ENCODE results near the gene NEK5.

- TF ChIP-seq CTCF (conservative IDR thresholded peaks at IDR 0.05): no peak
- no peak for TF ChIP-seq EZH2 (IDR thresholded peaks at IDR 0.05; ENCODE audit: low read depth)
Observed at GRCh38 chr13:52130641-52131040, 1.8 kb upstream of the NEK5 start.
